Left ventricle myocardium inferior (tissue), 1 donor: ENCODE results near the gene PSRC1. TPM values are rescaled to one million over a fixed set of nuclear protein-coding genes. Genes with fewer than 3 reads are reported as not detected.

Experiments used
- DNase-seq: peaks from one replicate; pipeline ENCODE4 v3.0.0-alpha.2; 2020
- H3K27ac ChIP-seq: fragments of 200-600 bp; replicated peaks from 2 replicates; pipeline ENCODE4 v1.8.0; 2021
- H3K27me3 ChIP-seq: fragments of 200-600 bp; 2 replicates; pipeline ENCODE4 v1.8.0; 2021; ENCODE audit warnings: low read depth
- H3K36me3 ChIP-seq: fragments of 200-600 bp; 2 replicates; pipeline ENCODE4 v1.8.0; 2021
- H3K4me1 ChIP-seq: fragments of 200-600 bp; 2 replicates; pipeline ENCODE4 v1.8.0; 2021
- H3K4me3 ChIP-seq: fragments of 200-600 bp; 2 replicates; pipeline ENCODE4 v1.8.0; 2021; ENCODE audit warnings: mild to moderate bottlenecking, moderate library complexity
- H3K9me3 ChIP-seq: fragments of 200-600 bp; replicated peaks from 2 replicates; pipeline ENCODE4 v1.8.0; 2021
- CTCF ChIP-seq: fragments of 200-600 bp; IDR thresholded peaks from 2 replicates; pipeline ENCODE4 v1.8.0; 2021; ENCODE audit warnings: antibody characterized with exemption, mild to moderate bottlenecking, borderline replicate concordance
- intact Hi-C: fragments of 100-400 bp; cut with micrococcal nuclease; formaldehyde crosslinking; loops from one replicate; pipeline ENCODE4 v1.11.0; 2022
- total RNA-seq: library from RNA; stranded (reverse); fragmentation: NEBNext Ultra II Directional; extraction: Animal tissue kit (Norgen Biotek cat#: 25700); gene quantifications from one replicate; pipeline ENCODE4 v1.2.1, GENCODE V29; 2021
- donor health status: DM: no; HTN: yes; CAD: no; lungs with severe emphysema.

Gene PSRC1
- total RNA-seq, 1 donor from 2014 or later = 0.80 TPM

- H3K4me1 ChIP-seq = peaks cover 27% of the 10 kb centered on the region
- TF ChIP-seq CTCF = no peak
- intact Hi-C loops = no loop called here
- H3K36me3 ChIP-seq = peaks cover 58% of the 10 kb centered on the region
- no peak overlapping the region for H3K27ac ChIP-seq
- H3K9me3 ChIP-seq = no peaks in the 10 kb centered on the region
- no peak overlapping the region for H3K4me3 ChIP-seq
- no peak for DNase-seq
- H3K27me3 ChIP-seq = no peaks in the 10 kb centered on the region
These were observed 44.6 kb downstream of the PSRC1 start for GRCh38 chr1:109238382-109238781.

GRCh38 chr1:109237512-109237911 is 45.4 kb downstream of the PSRC1 start:
- Histone ChIP-seq H3K4me1 (peaks cover 25% of the 10 kb centered on the region), H3K27ac (no peak overlapping the region), H3K27me3 (no peaks in the 10 kb centered on the region), H3K9me3 (no peaks in the 10 kb centered on the region), H3K36me3 (peaks cover 67% of the 10 kb centered on the region), H3K4me3 (no peak overlapping the region)
- no peak for DNase-seq
- no peak for TF ChIP-seq CTCF
- intact Hi-C loops = no loop called here

DNA sequence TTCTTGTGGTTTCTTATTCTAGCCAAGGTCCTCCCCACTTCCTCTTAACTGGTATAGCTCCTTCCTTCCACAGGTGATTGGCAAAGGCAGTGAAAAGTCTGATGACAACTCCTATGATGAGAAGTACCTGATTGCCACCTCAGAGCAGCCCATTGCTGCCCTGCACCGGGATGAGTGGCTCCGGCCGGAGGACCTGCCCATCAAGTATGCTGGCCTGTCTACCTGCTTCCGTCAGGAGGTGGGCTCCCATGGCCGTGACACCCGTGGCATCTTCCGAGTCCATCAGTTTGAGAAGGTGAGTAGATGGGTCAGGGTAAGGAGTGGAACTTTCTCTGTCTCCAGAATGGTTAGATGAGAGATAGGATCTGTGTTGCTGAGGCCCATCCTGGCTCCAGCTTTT is 47.8 kb downstream of the PSRC1 start:
- Histone ChIP-seq H3K27me3 (no peaks in the 10 kb centered on the region), H3K4me1 (peaks cover under 1% of the 10 kb centered on the region), H3K36me3 (peaks cover 91% of the 10 kb centered on the region), H3K27ac (no peak overlapping the region), H3K9me3 (no peaks in the 10 kb centered on the region), H3K4me3 (no peak overlapping the region)
- TF ChIP-seq CTCF = no peak
- intact Hi-C loops = no loop called here
- DNase-seq = no peak

GRCh38 chr1:109231066-109231465 is 51.9 kb downstream of the PSRC1 start:
- DNase-seq = no peak

More at GRCh38 chr1:109231066-109231465, 51.9 kb downstream of the PSRC1 start:
- Histone ChIP-seq H3K27ac (no peak overlapping the region), H3K4me1 (no peaks in the 10 kb centered on the region), H3K27me3 (no peaks in the 10 kb centered on the region), H3K9me3 (no peaks in the 10 kb centered on the region), H3K36me3 (peaks cover 85% of the 10 kb centered on the region), H3K4me3 (no peak overlapping the region)
- intact Hi-C loops = no loop called here
- TF ChIP-seq CTCF = no peak

Other genes with a start within 250 kb of the PSRC1 start
- 20.0 TPM for gene WDR47, start 241.0 kb downstream of the PSRC1 start, total RNA-seq
- 71.6 TPM for gene TAF13, start 207.1 kb downstream of the PSRC1 start, total RNA-seq
- gene TMEM167B, start 192.4 kb downstream of the PSRC1 start, total RNA-seq = 30.3 TPM
- gene ELAPOR1, start 169.0 kb downstream of the PSRC1 start, total RNA-seq = 0.19 TPM
- gene SARS1, start 69.2 kb downstream of the PSRC1 start, total RNA-seq = 92.0 TPM
- 4.2 TPM for gene CELSR2, start 33.6 kb downstream of the PSRC1 start, total RNA-seq
- gene MYBPHL, start 23.9 kb upstream of the PSRC1 start, total RNA-seq = 0.22 TPM
- gene SORT1, start 114.8 kb upstream of the PSRC1 start, total RNA-seq = 146 TPM
- gene PSMA5, start 143.3 kb upstream of the PSRC1 start, total RNA-seq = 49.9 TPM
- gene SYPL2, start 183.4 kb upstream of the PSRC1 start, total RNA-seq = 25.3 TPM
- 2.1 TPM for gene ATXN7L2, start 200.8 kb upstream of the PSRC1 start, total RNA-seq
- 4.6 TPM for gene CYB561D1, start 210.9 kb upstream of the PSRC1 start, total RNA-seq
- 19.4 TPM for gene AMIGO1, start 226.6 kb upstream of the PSRC1 start, total RNA-seq